KBM-7 (cell line): ENCODE results near the gene TCF21.
"Not testable (repeated sequence)": the region's sequence is repeated elsewhere in the genome, so short reads cannot be mapped to it uniquely, and the experiment has no call there.

Experiments
- DNase-seq: peaks from one replicate; pipeline ENCODE4 v3.0.0-alpha.2; 2015
- in situ Hi-C: fragments of 300-500 bp; cut with MboI; formaldehyde crosslinking; loops from 2 replicates; pipeline ENCODE4 v1.14.3; 2020; ENCODE audit warnings: low sequenced_read_pairs, low pct_unique_long_range_greater_than_20kb, mixed read lengths

TCF21 gene

DNA sequence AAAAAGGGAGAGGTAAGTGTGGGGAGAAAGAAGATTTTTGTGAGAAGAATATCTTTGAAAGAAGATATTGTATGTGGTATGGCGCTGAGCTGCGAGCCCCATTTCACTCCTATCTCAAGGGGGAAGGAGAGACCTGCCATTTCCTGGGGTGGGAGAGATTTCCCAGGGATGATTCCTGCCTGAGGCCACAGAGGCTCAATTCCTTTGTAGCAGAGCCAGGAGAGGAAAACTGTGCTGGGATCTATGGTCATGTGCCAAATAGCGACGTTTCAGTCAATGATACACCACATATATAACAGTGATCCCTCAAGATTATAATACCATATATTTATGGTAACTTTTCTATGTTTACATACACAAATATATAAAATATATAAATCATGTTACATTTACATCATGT is 28.9 kb downstream of the TCF21 start:
- in situ Hi-C loops: loop anchor here (25.0 kb wide), 1 partner anchor 355 kb away; no protein-coding TSS in a partner anchor
- no peak for DNase-seq

DNA sequence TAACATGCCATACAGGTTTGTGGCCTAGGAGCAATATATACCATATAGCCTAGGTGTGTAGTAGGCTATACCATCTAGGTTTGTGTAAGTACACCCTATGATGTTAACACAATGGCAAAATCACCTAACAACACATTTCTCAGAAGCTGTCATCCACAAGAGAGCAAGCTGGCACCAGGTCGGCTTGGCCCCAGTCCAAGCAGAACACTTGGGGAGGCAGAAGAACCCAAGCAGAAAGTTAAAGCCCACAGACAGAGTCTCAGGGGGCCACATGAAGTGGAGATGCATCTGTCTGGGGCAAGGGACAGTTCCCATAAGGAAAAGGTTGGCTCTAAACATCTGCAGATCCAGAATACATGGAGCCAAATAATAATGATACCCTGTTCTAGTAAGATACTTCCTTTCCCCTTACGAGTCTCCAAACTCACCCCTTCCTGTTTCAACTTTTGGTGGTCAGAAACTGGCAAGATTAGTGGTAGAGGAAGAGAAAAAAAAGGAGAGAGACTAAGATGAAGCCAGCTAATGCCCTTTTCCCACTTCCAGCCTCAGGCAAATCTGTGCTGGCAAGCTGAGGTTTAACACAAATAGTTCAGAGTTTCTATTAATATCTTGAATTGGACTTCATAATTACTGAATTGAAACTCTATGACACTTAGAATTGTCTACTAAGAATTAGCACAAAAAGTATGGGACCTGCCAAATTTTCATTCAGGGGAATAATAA is 29.5 kb downstream of the TCF21 start:
- in situ Hi-C loops: loop anchor here (25.0 kb wide), 1 partner anchor 356 kb away; no protein-coding TSS in a partner anchor

DNA sequence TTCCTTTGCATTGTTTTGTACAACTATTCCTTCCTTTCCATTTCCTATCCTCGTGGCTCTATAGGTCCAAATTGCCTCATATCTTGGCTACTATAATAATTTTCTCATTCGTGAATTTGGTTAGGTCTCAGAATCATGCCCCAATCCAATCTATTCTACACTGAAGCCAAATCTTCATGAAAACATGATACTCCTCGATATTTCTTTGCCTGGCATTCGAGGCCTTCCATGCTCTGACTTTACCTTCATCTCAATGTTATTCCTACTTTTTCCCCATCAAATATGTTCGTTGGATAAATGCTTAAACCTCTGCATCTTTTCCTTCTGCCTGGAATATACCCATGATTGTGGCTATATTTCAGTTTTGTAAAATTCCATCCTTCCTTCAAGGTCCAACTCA is 30.4 kb downstream of the TCF21 start:
- in situ Hi-C loops: loop anchor here (25.0 kb wide), 1 partner anchor 357 kb away; no protein-coding TSS in a partner anchor
- DNase-seq: no peak

More for the DNA sequence above, 29.5 kb downstream of the TCF21 start:
- DNase-seq: no peak

DNA sequence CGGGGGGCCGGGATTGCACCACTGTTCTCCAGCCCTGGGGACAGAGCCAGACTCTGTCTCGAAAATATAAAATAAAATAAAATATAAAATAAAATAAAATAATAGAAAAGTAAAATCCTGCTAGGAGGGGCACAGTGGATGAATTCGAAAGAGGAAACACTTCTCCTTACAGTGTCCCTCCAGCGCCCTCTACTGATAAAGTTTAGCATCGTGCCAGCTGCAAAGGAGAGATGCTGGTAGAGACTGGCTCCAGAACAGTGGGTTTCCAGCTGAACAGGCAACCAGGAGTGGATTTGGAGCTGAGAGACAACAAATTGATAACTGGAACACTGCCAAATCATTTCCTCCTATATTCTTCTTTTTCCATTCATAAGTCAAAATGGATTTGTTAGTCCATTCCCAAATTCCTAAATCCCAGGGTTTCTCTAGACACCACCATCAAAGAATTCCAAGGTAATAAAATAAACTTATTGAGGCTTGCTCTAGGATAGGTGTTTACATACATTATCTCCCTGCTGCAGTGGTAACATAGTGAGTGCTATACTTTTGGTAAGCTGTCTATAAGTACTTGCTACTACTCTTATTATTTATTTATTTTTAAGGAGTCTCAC is 32.4 kb downstream of the TCF21 start:
- peak; percentile 72 for DNase-seq
- in situ Hi-C loops: loop anchor here (25.0 kb wide), 1 partner anchor 359 kb away; no protein-coding TSS in a partner anchor

DNA sequence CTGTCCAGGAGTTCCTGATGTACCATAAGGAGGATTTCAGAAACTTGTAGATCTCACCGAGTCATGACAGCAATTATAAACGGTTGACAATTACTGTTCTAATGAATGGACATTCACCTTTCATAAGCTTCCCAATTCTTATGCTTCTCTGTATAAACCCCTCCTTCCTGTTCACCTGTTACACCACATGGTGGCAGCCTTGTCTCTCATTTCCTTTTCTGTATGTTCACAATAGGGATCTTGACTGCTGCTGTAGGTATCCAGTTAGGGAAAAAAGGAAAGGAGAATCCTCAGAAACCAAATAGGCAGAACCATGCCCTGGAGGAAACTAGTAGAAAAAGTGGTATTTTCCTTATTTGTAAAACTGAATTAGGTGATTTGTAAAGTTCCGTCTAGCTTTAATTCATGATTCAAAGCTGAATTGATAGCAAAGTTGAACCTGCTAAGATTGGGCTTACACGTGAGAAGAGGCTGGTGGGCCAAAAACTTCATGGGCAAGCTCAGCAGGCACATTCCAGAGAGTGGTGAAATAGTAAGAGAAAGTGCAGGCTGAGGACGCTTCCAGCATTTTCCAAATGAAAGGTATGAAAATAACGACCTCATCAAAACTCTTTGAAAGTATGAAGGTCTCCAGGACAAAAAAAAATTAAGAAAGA is 35.2 kb downstream of the TCF21 start:
- in situ Hi-C loops: loop anchor here (25.0 kb wide), 1 partner anchor 362 kb away; no protein-coding TSS in a partner anchor
- DNase-seq: peak; percentile 84

- DNase-seq, in situ Hi-C loops: not testable (repeated sequence)
Measured at GRCh38 chr6:133931221-133931620, 42.3 kb downstream of the TCF21 start.

DNA sequence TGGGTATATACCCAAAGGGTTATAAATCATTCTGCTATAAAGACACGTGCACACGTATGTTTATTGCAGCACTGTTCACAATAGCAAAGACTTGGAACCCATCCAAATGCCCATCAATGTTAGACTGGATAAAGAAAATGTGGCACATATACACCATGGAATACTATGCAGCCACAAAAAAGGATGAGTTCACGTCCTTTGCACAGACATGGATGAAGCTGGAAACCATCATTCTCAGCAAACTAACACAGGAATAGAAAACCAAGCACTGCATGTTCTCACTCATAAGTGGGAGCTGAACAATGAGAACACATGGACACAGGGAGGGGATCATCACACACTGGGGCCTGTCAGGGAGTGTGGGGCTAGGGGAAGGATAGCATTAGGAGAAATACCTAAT is 47.4 kb downstream of the TCF21 start:
- DNase-seq, in situ Hi-C loops: not testable (repeated sequence)

- no peak for DNase-seq
- in situ Hi-C loops: no loop called here
Measured at GRCh38 chr6:133937909-133938308, 49.0 kb downstream of the TCF21 start.

GRCh38 chr6:133938533-133938932 is 49.6 kb downstream of the TCF21 start:
- in situ Hi-C loops: no loop called here
- DNase-seq: no peak

DNA sequence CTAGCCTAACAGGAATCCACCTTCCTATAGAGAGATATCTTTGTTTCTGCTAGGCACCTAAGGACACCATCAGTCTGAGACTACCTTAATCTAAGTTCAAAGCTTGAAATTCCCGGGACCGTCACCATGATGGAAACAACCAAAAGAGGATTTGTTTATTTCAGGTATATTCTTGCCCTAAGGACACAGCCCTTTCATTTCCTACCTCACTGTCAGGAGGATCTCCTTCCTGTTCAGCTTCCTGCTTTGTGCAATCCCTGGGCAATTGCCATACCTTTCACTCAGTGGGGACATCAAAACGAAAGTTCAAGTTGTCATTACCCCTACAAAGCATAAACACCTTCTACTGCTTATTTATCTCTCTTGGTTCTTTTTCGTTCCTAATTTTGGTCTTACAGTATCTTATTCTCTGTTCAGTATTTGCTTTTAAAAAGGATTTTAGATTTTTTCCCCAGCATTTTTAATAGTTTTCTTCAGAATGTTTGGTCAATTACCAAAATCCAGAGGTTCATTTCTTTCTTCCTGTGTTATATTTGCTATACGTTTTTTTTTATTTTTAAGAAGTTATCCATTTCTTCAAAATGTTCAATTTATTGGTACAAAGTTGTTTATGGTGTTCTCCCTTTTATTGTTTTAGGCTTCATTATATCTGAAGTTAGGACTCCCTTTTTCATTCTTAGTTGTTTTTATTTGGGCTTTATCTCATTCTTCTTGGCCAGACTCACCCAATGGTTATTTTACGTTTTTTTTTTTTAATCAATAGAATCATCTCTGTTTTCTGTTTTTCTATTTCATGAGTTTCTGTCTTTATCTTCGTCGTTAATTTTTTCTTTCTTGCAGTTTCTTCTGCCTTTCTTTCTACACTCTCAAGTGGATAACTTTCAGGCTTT is 51.1 kb downstream of the TCF21 start:
- no peak for DNase-seq
- in situ Hi-C loops: no loop called here
